Measurements from ENCODE around the gene ZFAND3.

- TF ChIP-seq CTCF (IDR thresholded peaks at IDR 0.05; ENCODE audit: low read length) (no peak), EZH2 (IDR thresholded peaks at IDR 0.05; ENCODE audit: borderline replicate concordance, low read length) (no peak)
Measured at GRCh38 chr6:37868447-37868825, 48.9 kb downstream of the ZFAND3 start.

Data from OCI-LY1 (cell line).